ENCODE data around the gene MAPK8IP3. TPM values are rescaled to one million over a fixed set of nuclear protein-coding genes. Genes with fewer than 3 reads are reported as not detected.

MAPK8IP3 gene
- polyA plus RNA-seq, 1 experiment = 22.5 TPM

DNA sequence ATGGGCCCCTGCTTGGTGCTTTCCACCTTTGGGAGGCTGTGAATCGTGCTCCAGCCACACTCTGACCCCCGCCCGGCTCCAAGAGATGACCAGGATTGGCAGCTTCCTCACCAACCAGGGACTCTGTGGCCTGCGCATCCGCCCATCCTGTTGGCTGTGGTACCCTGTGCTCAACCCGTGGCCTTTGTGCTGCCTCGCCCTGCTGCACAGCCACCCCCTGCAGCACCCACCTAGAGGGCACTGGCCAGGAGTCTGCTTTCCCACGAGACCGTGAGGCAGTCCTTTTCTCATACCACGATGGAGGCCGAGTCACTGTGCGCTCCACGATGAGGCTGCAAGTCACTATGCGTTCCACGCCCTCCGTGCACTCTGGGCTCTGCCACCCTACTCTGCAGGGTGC is 46.0 kb downstream of the MAPK8IP3 start:
- H3K27me3 ChIP-seq (ENCODE audit: control insufficient read depth, insufficient read depth, low read length) = no peaks in the 10 kb centered on the region
- TF ChIP-seq, protein P1, sequence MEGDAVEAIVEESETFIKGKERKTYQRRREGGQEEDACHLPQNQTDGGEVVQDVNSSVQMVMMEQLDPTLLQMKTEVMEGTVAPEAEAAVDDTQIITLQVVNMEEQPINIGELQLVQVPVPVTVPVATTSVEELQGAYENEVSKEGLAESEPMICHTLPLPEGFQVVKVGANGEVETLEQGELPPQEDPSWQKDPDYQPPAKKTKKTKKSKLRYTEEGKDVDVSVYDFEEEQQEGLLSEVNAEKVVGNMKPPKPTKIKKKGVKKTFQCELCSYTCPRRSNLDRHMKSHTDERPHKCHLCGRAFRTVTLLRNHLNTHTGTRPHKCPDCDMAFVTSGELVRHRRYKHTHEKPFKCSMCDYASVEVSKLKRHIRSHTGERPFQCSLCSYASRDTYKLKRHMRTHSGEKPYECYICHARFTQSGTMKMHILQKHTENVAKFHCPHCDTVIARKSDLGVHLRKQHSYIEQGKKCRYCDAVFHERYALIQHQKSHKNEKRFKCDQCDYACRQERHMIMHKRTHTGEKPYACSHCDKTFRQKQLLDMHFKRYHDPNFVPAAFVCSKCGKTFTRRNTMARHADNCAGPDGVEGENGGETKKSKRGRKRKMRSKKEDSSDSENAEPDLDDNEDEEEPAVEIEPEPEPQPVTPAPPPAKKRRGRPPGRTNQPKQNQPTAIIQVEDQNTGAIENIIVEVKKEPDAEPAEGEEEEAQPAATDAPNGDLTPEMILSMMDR (IDR thresholded peaks at IDR 0.05; ENCODE audit: insufficient read depth, low read depth, low read length) = no peak
- no peak for DNase-seq (ENCODE audit: low read depth)
- ChIA-PET CTCF (interaction anchor here (1.0 to 1.3 kb wide), 2 partner anchors 22 to 46 kb away, joined by 3 read pairs; partner anchors contain the start of gene MAPK8IP3), POLR2A (no interaction called here)
- H3K4me3 ChIP-seq (ENCODE audit: low read depth, low read length) = no peak overlapping the region
- H3K36me3 ChIP-seq (ENCODE audit: control insufficient read depth, insufficient read depth, low read length) = peaks cover 34% of the 10 kb centered on the region

DNA sequence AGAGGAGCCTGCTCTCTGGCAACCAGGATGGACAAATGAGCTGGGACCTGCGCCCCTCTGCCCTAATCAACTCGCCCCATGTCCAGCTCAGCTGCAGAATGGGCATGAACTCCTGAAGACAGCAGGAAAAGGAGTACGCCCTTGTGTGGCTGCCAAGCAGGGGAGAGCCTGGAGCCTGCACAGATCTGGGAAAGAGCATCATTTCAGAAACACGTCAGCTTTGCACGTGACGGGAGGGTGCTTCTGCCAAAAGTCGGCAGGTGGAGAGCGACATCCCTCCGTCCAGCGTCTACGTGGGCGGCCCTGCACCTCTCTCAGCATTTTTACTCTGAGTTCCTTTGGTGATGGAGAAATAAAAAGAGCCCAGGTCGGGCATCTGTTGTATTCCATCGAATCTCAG is 46.9 kb downstream of the MAPK8IP3 start:
- TF ChIP-seq, protein P1 (IDR thresholded peaks at IDR 0.05; ENCODE audit: insufficient read depth, low read depth, low read length) = no peak
- no peak for DNase-seq (ENCODE audit: low read depth)
- ChIA-PET POLR2A (no interaction called here), CTCF (interaction anchor here (1.0 to 1.3 kb wide), 2 partner anchors 10 to 21 kb away, joined by 3 read pairs; no protein-coding TSS in a partner anchor)
- H3K27me3 ChIP-seq (ENCODE audit: control insufficient read depth, insufficient read depth, low read length) = no peaks in the 10 kb centered on the region
- no peak overlapping the region for H3K4me3 ChIP-seq (ENCODE audit: low read depth, low read length)
- H3K36me3 ChIP-seq (ENCODE audit: control insufficient read depth, insufficient read depth, low read length) = peaks cover 32% of the 10 kb centered on the region

DNA sequence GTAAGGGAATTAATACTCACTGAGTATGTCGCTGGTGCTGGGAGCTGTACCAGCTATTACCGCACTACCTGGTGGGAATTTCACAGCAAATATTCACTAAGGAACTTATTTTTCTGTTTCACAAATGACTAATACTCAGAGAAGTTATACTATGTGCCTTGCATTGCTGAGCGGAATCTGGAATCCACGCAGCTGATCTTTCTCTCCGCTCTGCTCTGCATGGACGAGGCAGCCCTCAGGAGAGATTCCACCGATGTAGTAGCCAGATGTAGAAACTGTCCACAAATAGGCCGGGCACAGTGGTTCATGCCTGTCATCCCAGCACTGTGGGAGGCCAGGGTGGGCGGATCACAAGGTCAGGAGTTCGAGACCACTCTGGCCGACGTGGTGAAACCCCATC is 48.2 kb downstream of the MAPK8IP3 start:
- POLR2A ChIA-PET = no interaction called here
- Histone ChIP-seq H3K4me3 (ENCODE audit: low read depth, low read length) (no peak overlapping the region), H3K36me3 (ENCODE audit: control insufficient read depth, insufficient read depth, low read length) (peaks cover 22% of the 10 kb centered on the region), H3K27me3 (ENCODE audit: control insufficient read depth, insufficient read depth, low read length) (no peaks in the 10 kb centered on the region)
- CTCF ChIA-PET = no interaction called here
- DNase-seq (ENCODE audit: low read depth) = no peak
- TF ChIP-seq, protein P1 (IDR thresholded peaks at IDR 0.05; ENCODE audit: insufficient read depth, low read depth, low read length) = no peak

DNA sequence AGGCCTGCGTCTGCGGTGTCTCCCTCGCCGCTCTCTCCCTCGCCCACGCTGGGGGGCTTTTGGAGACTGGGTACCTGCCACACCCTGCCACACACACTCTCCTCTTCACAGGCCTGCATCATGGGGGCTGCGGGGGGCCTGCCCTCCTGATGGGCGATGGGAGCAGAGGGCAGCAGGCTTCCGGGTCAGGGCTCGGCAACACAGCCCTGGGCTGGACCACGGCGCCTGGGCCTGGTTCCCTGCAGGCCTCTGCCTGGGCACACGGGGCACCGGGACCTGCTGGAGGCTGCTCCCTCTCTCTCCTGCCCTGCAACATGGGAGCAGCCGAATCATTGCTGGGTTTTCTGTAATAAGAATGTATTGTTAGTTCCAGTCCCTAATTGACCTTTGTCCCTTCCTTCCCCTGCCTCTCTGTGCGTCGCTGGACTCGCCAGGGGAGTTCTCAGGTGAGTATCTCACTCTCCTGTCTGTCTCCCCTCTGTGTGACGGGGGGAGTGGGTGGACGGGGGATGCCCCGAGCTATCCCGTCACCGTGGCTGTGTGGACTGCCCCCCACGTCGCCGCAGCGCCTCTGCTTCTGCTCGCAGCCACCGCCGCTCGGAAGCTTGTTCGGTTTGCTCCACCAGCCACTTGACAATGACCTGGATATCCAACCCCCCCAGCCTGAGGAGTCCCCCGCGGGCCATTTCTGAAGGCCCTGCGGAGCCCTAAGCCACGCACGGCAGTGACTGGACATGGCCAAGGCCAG is 51.9 kb downstream of the MAPK8IP3 start:
- DNase-seq (ENCODE audit: low read depth) = no peak
- Histone ChIP-seq H3K27me3 (ENCODE audit: control insufficient read depth, insufficient read depth, low read length) (no peaks in the 10 kb centered on the region), H3K36me3 (ENCODE audit: control insufficient read depth, insufficient read depth, low read length) (peaks cover 26% of the 10 kb centered on the region), H3K4me3 (ENCODE audit: low read depth, low read length) (no peak overlapping the region)
- CTCF ChIA-PET = interaction anchor here (1.2 kb wide), 1 partner anchor 11 kb away, joined by 3 read pairs; no protein-coding TSS in a partner anchor
- TF ChIP-seq, protein P1 (IDR thresholded peaks at IDR 0.05; ENCODE audit: insufficient read depth, low read depth, low read length) = no peak
- POLR2A ChIA-PET = no interaction called here

DNA sequence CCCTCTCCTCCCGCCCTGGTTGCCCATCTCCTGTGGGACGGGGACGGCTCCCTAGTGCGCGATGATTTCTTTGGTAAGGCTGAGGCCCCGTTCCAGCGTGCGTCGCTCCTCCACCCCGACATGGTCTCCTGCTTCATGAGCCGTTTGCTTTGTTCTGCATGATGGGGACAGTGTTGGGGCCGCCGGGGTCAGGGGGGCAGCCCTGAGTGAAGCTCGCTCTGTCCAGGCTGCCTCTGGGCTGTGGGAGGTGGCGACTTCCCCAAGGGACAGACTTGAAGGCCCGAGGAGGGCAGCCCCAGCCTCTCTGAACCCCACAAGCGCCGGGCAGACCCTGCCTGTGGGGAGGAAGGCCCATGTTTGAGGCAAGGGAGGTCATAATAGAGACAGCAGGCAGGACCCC is 52.9 kb downstream of the MAPK8IP3 start:
- TF ChIP-seq, protein P1 (IDR thresholded peaks at IDR 0.05; ENCODE audit: insufficient read depth, low read depth, low read length) = no peak
- Histone ChIP-seq H3K4me3 (ENCODE audit: low read depth, low read length) (no peak overlapping the region), H3K27me3 (ENCODE audit: control insufficient read depth, insufficient read depth, low read length) (no peaks in the 10 kb centered on the region), H3K36me3 (ENCODE audit: control insufficient read depth, insufficient read depth, low read length) (peaks cover 29% of the 10 kb centered on the region)
- POLR2A ChIA-PET = no interaction called here
- CTCF ChIA-PET = interaction anchor here (1.2 kb wide), 1 partner anchor 12 kb away, joined by 3 read pairs; no protein-coding TSS in a partner anchor
- no peak for DNase-seq (ENCODE audit: low read depth)
